Cardiac fibroblast (primary cell): ENCODE data around the gene TRIM14.

Experiments used
- DNase-seq, 2 donors: peaks; one replicate each; pipeline versions ENCODE4 v3.0.0 to v3.0.0-alpha.2; 2010; ENCODE audit warnings: low read depth in 2 of 2
- H3K4me3 ChIP-seq, 2 donors: replicated peaks in 1 of 2; 1 replicate in 1 of 2; 2 replicates in 1 of 2; pipeline ENCODE4 v1.5.1; 2011; ENCODE audit warnings: low read depth in 2 of 2, low read length in 2 of 2, mild to moderate bottlenecking in 2 of 2, moderate library complexity in 1 of 2
- TF ChIP-seq, protein P1 (sequence below): IDR thresholded peaks from one replicate; pipeline ENCODE4 v1.5.1; 2011; ENCODE audit warnings: low read depth, mild to moderate bottlenecking, low read length, inconsistent platforms

TRIM14 gene

DNA sequence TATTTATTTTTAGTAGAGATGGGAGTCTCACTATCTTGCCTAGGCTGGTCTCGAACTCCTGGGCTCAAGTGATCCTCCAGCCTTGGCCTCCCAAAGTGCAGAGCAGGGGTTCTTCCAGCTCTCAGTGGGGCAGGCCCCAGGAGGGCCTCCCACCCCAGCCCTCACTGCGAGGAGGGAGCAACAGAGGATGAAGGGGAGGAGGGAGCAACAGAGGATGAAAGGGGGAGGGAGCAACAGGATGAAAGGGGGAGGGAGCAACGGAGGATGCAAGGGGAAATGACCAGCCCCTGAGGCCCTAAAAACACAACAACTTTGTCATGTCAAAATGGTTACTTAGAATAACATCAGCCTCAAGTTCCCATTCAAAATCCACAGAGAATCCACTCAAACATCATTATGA is 10.0 kb downstream of the TRIM14 start:
- H3K4me3 ChIP-seq, result no peak overlapping the region
- TF ChIP-seq, protein P1, sequence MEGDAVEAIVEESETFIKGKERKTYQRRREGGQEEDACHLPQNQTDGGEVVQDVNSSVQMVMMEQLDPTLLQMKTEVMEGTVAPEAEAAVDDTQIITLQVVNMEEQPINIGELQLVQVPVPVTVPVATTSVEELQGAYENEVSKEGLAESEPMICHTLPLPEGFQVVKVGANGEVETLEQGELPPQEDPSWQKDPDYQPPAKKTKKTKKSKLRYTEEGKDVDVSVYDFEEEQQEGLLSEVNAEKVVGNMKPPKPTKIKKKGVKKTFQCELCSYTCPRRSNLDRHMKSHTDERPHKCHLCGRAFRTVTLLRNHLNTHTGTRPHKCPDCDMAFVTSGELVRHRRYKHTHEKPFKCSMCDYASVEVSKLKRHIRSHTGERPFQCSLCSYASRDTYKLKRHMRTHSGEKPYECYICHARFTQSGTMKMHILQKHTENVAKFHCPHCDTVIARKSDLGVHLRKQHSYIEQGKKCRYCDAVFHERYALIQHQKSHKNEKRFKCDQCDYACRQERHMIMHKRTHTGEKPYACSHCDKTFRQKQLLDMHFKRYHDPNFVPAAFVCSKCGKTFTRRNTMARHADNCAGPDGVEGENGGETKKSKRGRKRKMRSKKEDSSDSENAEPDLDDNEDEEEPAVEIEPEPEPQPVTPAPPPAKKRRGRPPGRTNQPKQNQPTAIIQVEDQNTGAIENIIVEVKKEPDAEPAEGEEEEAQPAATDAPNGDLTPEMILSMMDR, result no peak

DNA sequence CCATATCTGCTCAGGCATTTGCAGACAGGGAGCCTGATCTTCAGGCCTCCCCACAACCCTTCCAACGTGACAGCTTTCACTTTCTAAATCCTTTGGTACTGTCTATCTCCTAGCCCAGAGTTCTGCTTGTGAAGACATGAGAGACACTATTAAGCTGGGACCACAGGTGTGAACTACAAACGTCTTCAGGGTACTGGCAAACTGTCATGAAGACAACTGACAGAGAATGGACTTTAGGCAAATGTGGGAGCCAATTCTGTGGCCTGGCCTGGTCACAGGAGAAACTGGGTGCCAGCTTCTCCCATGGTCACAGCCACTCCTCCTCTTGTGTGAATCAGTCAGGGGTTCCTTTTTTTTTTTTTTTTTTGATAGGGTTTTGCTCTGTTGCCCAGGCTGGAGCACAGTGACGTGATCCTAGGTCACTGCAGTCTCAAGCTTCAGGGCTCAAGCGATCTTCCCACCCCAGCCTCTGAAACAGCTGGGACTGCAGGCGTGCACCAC is 10.4 kb downstream of the TRIM14 start:
- H3K4me3 ChIP-seq, result no peak overlapping the region
- no peak for DNase-seq
- TF ChIP-seq, protein P1, result no peak

More for the DNA sequence above, 10.0 kb downstream of the TRIM14 start:
- no peak for DNase-seq

DNA sequence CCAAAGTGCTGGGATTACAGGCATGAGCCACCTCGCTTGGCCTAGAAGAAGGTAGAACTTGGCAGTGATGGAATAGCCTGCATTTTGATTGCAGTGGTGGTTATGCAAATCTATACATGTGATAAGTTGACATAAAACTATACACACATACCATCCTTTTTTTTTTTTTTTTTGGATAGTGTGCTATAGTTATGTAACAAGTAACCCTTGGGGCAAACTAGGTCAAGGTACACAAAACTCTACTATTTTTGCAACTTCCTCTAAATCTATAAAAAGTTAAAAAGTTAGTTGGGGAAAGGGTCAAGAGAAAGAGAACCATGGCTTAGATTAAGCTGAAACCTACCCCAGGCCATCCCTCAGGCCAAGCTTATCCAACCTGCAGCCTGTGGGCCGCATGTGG is 11.1 kb downstream of the TRIM14 start:
- H3K4me3 ChIP-seq, result no peak overlapping the region
- TF ChIP-seq, protein P1, result no peak
- no peak for DNase-seq

DNA sequence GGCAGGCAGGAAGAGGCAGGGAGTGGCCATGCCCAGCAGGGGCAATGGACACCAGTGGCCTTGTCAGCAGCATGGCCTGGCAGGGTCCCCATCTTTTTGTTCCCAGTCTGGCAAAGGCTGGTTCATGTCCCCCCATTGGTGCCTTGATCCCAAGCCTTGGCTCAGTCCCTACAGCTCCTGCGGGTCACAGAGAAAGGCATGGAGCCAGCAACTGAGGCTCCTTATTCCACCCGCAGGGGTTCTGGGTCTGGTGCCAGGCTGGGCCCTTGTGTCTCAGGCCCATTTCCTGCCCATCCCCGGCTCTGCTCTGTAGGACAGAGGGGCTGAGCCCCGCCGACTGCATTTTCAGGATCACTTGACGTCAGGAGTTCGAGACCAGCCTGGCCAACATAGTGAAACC is 14.0 kb downstream of the TRIM14 start:
- TF ChIP-seq, protein P1, result no peak
- H3K4me3 ChIP-seq, result no peak overlapping the region

DNA sequence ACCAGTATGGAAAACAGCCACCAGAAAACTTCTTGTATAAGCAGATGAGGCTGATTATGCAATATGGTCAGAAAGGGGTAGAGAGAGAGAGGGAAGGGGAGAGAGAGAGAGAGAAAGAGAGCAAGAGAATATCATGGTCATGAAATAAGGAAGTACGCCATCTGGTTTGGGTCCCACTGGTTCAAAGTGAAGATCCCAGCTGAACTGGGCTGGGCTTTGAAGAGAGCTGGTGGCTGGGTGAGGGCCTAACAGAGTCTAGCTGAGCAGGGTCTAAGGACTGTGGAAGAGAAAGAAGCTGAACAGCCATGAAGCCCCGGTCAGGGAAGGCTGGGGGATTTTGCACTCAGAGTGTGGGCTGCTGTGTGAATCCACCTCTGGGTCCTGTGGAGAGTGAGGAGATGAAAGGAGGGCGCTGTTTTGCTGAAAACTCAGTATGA is 14.6 kb downstream of the TRIM14 start:
- H3K4me3 ChIP-seq, result no peak overlapping the region
- no peak for DNase-seq

More for the DNA sequence above, 14.0 kb downstream of the TRIM14 start:
- DNase-seq, result no peak

DNA sequence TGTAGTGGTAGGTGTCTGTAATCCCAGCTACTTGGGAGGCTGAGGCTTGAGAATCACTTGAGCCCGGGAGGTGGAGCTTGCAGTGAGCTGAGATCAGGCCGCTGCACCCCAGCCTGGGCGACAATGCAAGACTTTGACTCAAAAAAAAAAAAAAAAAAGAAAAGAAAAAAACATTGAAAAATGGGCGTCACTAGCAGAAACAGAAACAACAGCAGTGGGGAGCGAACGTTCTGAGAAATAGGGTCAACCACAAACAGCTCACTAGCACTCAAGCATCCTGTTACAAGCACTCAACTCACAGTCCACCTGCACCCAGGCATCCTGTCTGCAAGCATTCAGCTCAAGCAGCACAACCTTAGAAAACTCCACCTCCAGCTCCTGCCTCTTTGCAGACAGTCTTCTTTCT is 17.2 kb downstream of the TRIM14 start:
- TF ChIP-seq, protein P1, result no peak
- no peak overlapping the region for H3K4me3 ChIP-seq
- no peak for DNase-seq

More for the DNA sequence above, 14.6 kb downstream of the TRIM14 start:
- TF ChIP-seq, protein P1, result no peak

DNA sequence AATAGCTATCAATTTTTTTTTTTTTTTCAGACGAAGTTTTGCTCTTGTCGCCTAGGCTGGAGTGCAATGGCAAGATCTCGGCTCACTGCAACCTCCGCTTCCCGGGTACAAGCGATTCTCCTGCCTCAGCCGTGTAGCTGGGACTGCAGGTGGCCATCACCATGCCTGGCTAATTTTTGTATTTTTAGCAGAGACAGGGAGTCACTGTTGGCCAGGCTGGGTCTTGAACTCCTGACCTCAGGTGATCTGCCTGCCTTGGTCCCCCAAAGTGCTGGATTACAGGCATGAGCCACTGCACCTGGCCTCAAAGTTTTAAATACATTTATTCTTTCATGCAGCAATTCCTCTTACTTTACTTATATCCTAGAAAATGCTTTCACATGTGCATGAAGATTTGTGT is 17.6 kb downstream of the TRIM14 start:
- no peak overlapping the region for H3K4me3 ChIP-seq
- DNase-seq, result no peak
- TF ChIP-seq, protein P1, result no peak
